Measurements from ENCODE around the gene RPS19.

DNA sequence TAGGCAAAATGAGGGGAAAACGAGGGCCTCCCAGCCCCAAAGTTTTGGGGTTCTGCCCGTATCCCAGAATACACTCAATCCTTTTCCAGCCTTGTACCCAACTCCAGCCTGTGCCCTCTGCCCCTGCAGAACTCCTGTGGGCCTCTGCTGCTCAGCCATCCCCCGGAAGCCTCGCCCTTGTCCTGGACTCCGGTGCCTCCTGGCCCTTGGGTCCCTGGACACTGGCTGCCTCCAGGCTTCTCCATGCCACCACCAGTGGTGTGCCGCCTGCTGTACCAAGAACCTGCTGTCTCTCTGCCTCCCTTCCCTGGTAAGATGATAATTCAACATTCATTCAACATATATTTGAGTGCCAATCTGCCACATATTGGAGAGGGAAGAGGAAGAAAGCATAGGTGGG, 11.4 kb upstream of the RPS19 start:
- TF ChIP-seq GATA3 (IDR thresholded peaks at IDR 0.05; ENCODE audit: low read depth, low read length) (no peak), GATA2 (IDR thresholded peaks at IDR 0.05; ENCODE audit: low read depth, low read length) (no peak)
